ENCODE data around the gene TSSK1B. TPM values are rescaled to one million over a fixed set of nuclear protein-coding genes. Genes with fewer than 3 reads are reported as not detected.
"Not testable (repeated sequence)": the region's sequence is repeated elsewhere in the genome, so short reads cannot be mapped to it uniquely, and the experiment has no call there.

The TSSK1B gene
- total RNA-seq: not detected

GRCh38 chr5:113434889-113435288 lies at the start of gene TSSK1B:
TSSK1B (minus strand) TSS chr5:113434989; CDS start chr5:113434839, 150 bp downstream.
- ATAC-seq: no peak
- no peak for DNase-seq (ENCODE audit: low spot score)

DNA sequence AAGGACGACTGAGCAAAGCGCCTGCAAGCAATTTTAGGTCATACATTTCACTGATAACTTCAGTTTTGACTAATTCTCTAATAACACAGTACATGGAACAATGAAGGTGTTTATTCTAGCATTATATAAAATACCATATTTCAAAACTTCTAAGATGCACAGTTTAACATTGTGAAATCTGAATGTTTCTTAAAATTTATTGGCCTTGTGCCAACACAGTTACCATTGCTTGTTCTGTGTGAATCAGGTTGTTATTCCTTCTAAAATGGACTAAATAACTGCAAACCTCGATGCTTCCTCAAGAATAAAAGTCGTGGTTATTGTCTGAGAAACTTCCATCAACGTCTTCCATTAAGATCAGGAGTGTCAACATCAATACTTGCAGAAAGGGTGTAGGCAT lies 45.5 kb upstream of the TSSK1B start:
- ATAC-seq (no peak), DNase-seq (ENCODE audit: low spot score) (no peak)

GRCh38 chr5:113478691-113479090 lies 43.9 kb upstream of the TSSK1B start:
- ATAC-seq (no peak), DNase-seq (ENCODE audit: low spot score) (no peak)

DNA sequence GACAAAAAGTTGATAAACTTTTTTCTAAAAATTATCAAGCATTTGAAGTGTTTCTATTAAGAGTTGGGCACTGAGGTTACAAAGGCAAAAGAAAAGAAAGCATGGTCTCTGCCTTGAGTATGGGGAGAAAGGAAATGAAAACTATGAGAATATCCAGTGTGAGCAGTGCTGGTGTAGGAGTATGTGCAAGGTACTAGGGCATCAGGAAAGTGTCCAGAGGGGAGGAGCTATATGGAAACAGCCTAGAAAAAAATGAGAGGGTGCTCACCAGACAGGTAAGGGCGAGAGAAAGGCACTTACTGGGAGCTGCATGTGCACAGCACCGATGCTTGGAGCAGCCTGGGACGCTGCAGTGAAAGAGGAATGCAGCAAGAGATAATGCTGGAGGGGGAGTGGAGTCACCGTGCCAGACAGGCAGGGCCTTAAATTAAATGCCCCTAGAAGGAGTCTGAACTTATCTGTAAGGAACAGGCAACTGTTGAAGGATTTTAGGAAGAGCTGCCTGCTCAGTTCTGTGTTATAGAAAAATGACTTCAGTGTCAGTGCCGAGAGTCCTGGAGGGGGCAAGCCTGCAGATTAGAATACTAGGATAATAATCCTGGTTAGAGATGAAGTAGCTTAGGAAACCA lies 39.4 kb upstream of the TSSK1B start:
- DNase-seq (ENCODE audit: low spot score): no peak
- ATAC-seq: no peak

DNA sequence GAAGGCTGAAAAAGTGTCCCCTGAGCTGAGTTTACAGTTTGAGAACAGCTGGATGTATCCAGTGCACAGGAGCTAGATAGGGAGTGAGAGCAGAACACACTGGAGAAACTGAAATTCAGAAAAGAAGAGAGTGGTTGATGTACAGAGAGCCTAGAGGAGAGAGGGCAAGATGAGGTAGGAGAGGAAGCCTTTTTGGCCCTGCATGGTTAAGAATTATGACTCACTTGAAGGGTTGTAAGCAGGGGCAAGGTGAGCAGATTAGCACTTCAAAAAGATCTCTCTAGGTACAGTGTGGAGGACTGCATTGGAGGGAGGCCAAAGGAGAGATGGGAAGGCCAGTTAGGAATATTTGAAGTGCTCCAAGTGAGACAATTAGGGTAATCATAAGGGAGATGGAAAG lies 28.2 kb upstream of the TSSK1B start:
- ATAC-seq: no peak
- DNase-seq (ENCODE audit: low spot score): no peak

DNA sequence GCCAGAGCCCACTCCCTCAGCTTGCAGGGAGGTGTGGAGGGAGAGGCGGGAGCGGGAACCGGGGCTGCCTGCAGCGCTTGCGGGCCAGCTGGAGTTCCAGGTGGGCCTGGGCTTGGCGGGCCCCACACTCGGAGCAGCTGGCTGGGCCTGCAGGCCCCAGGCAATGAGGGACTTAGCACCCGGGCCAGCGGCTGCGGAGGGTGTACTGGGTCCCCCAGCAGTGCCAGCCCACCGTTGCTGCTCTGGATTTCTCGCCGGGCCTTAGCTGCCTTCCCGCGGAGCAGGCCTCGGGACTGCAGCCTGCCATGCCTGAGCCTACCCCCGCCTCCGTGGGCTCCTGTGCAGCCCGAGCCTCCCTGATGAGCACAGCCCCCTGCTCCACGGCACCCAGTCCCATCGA lies 22.3 kb upstream of the TSSK1B start:
- DNase-seq (ENCODE audit: low spot score); ATAC-seq: not testable (repeated sequence)

- ATAC-seq: no peak
- no peak for DNase-seq (ENCODE audit: low spot score)
Observed at GRCh38 chr5:113452941-113453340, 18.2 kb upstream of the TSSK1B start.

DNA sequence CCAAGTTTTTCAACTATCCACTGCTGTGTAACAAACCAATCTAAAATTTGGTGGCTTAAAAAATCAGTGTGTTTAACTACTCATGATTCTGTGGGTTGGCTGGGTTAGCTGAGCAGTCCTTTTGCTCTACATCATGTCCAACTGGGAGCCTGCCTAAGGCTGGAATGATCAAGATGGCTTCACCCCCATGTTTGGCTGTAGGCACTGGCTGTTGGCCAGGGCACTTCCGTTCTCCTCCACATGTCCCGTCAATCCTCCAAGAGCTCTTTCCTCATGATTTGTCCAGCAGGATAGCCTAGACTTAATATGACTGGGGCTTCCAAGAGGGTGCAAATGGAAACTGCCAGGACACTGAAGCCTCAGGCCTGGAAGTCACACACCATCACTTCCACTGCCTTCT lies 17.0 kb upstream of the TSSK1B start:
- no peak for ATAC-seq
- no peak for DNase-seq (ENCODE audit: low spot score)

DNA sequence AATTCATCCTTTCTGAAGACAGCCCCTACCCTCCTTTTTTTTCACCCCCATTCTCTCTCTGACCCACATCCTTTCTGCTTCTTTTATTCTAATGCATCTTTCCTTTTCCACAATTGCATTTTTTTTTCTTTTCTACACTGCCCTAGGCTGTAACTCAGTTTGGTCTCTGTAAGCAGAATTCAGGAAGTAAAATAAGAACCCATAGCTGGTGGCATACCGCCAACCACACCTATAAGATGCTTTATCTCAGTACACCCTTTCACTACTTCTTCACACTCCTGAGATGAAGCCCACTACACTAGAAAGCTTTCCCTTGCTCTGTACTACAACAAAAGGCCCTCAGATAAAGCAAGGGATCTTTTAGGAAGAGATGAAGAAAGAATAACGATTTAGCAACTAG lies 16.1 kb upstream of the TSSK1B start:
- ATAC-seq: no peak
- DNase-seq (ENCODE audit: low spot score): no peak

DNA sequence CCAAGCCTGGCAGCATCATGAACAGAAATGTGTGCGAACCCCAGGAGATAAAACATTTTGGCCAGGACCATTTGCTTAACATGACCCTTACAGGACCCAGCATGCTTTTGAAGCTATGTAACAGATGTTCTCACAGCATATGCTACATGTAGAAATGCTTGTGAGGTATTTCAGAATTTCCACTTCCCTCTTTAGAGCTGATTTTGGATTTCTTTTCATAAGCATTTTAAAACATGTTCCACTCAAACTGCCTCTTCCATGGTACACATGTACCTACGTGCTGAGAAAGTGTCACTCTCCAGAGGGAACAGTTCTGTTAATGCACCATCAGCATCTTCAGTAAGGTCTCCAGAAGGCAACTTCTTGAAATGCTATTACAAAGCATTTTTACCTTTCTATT lies 15.7 kb upstream of the TSSK1B start:
- no peak for DNase-seq (ENCODE audit: low spot score)
- ATAC-seq: no peak

- ATAC-seq (peak; percentile 66), DNase-seq (ENCODE audit: low spot score) (no peak)
Observed at GRCh38 chr5:113448252-113448651, 13.5 kb upstream of the TSSK1B start.

DNA sequence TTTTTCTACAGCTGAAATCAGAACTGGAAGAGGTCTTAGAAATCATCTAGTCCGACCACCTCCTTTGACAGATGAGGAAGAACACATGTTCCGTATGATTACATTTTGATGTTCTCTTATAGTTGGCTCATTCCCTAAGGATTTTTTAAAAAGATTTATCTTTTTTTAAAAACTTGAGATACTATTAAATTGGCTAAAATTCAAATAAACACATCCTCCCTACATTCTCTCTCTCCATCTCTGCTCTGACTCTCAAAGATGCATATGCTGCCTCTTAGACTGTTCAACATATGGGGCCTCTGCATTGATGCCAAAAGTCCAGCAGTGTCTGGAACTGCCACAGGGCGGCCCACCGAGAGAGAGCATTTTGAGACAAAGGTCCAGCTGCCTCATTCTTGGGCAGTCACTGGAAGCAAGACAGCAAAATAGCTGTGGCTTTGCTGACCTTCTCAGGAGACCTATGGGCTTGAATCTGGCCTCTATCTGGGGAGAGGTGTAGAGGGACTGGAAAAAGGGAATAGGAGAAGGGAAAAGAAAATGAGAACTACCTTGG lies 12.8 kb upstream of the TSSK1B start:
- DNase-seq (ENCODE audit: low spot score): no peak
- no peak for ATAC-seq

DNA sequence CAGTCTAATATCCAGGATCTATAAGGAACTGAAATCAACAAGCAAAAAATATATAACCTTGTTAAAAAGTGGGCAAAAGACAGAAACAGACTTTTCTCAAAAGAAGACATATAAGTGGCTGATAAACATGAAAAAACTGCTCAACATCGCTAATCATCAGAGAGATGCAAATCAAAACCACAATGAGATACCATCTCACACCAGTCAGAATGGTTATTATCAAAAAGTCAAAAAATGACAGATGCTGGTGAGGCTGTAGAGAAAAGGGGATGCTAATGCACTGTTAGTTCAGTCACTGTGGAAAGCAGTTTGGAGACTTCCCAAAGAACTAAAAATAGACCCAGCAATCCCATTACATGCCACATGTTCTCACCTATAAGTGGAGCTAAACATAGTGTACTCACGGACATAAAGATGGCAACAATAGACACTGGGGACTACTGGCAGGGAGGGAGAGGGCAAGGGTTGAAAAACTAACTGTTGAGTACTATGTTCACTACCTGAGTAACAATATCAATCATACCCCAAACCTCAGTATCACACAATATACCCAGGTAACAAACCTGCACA lies 11.7 kb upstream of the TSSK1B start:
- ATAC-seq (no peak), DNase-seq (ENCODE audit: low spot score) (no peak)

DNA sequence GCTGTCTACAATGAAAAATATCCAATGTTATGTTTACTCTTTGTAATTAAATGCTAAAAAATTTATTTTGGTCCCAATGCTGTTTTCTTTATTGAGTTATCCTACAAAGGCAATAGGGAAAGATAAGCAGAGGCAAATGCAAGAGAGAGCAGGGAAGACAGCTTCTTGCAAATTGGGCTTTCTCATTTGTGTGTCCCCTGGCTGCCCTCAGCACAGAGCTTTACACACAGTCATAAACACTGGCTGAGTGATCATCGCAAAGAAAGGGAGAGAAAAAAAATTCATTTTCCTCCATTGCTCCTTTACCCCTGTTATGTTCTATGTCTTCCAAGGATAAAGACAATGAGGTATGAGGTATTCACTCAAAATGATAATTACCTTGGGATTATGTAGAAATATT lies 2.3 kb upstream of the TSSK1B start:
- DNase-seq (ENCODE audit: low spot score) (no peak), ATAC-seq (no peak)

- DNase-seq (ENCODE audit: low spot score) (no peak), ATAC-seq (no peak)
Observed at GRCh38 chr5:113435575-113435974, 786 bp upstream of the TSSK1B start.

- ATAC-seq (no peak), DNase-seq (ENCODE audit: low spot score) (no peak)
Observed at GRCh38 chr5:113433862-113434612, 752 bp downstream of the TSSK1B start.

DNA sequence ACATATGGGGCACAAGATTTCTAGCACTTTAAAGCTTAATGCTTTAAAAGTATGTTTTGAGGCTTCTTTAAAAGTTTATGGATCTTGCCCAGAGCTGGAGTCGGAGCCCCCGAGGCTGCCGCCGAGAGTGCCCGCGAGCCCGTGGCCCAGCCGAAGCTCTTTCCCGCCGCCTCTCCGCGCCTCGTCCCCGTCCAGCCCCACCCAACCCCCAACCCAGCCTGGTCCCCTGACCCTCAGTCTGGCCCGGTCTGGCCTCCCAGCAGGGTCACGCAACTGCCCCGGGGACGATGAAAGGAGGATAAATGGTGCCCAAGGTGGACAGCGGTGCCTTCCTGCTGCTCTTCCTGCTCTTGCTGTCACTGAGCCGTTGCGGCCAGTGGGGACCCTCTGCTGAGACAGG lies 1.7 kb downstream of the TSSK1B start:
- no peak for DNase-seq (ENCODE audit: low spot score)
- ATAC-seq: no peak

- no peak for ATAC-seq
- no peak for DNase-seq (ENCODE audit: low spot score)
Observed at GRCh38 chr5:113427871-113428574, 6.8 kb downstream of the TSSK1B start.

DNA sequence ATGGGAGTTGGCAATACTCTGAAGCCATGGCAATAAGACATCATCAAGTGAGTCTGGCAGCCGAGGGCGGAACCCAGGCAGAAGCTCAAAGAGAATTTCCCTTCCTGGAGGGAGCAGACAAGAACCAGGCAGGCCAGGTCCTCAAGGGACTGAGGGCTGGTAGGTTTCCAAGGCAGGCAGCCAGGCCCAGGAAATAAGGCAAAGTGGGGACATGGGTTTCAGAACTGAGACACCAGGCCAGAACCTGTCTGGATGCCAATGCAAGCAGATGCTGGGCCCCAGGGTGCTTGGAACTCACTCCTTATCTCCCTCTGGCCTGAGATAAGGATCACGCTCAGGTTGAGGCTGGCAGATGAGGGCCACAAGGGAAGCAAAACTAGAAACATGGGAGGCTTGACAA lies 8.9 kb downstream of the TSSK1B start:
- DNase-seq (ENCODE audit: low spot score) (no peak), ATAC-seq (no peak)

DNA sequence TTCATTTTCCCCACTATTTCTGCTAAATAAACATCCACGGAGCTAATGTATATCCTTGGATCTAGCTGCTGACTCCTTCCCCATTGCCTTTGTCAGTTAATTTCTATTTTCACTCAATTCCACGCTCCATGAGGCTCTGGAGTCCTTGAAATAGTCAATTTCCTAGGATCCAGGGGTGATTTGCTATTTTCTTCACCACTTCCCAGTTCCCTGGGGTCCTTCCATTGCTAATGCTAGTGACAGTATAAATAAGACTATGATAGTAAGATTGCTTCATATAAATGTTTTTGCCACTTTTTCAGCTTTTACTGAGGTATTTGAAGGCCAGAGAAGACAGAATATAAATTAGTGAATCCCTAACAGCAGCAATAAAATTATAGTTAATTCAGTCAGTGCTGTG lies 13.1 kb downstream of the TSSK1B start:
- ATAC-seq: no peak

GRCh38 chr5:113405530-113405929 lies 29.3 kb downstream of the TSSK1B start:
- no peak for ATAC-seq
- no peak for DNase-seq (ENCODE audit: low spot score)

More for the DNA sequence above, 13.1 kb downstream of the TSSK1B start:
- DNase-seq (ENCODE audit: low spot score): no peak
